Thyroid gland (tissue), 4 donors: Measurements from ENCODE around the gene PFDN1. TPM values are rescaled to one million over a fixed set of nuclear protein-coding genes. Genes with fewer than 3 reads are reported as not detected.
A peak's percentile ranks its signal among the peaks of the same experiment; 100 is the strongest.

Source experiments
- DNase-seq, 2 donors: peaks; one replicate each; pipeline ENCODE4 v3.0.0-alpha.2; 2019
- H3K27ac ChIP-seq, 3 donors: fragments of 200-600 bp; sonication (generic); 1 replicate in 2 of 3; 2 replicates in 1 of 3; pipeline ENCODE4 v1.5.1; 2016 to 2019; ENCODE audit warnings: mild to moderate bottlenecking in 1 of 3, moderate library complexity in 1 of 3
- H3K27me3 ChIP-seq: fragments of 200-600 bp; sonication (generic); one replicate; pipeline ENCODE4 v1.5.1; 2019
- H3K36me3 ChIP-seq, 2 donors: fragments of 200-600 bp; sonication (generic); one replicate each; pipeline ENCODE4 v1.5.1; 2016 to 2019
- H3K4me1 ChIP-seq, 2 donors: fragments of 200-600 bp; sonication (generic); one replicate each; pipeline ENCODE4 v1.5.1; 2017 to 2019
- H3K4me3 ChIP-seq, 3 donors: fragments of 200-600 bp; sonication (generic); replicated peaks in 1 of 3; 1 replicate in 2 of 3; 2 replicates in 1 of 3; pipeline ENCODE4 v1.5.1; 2016; ENCODE audit warnings: mild to moderate bottlenecking in 1 of 3
- H3K9me3 ChIP-seq: fragments of 200-600 bp; sonication (generic); one replicate; pipeline ENCODE4 v1.5.1; 2017
- CTCF ChIP-seq, 6 experiments: fragments of 200-600 bp in 3 of 6; fragments of 450-650 bp in 3 of 6; sonication (generic) in 3 of 6; IDR thresholded peaks; one replicate each; pipeline ENCODE4 v1.5.1; 2016 to 2019; ENCODE audit warnings: antibody characterized with exemption in 6 of 6, mild to moderate bottlenecking in 2 of 6, inconsistent platforms in 1 of 6, moderate library complexity in 1 of 6
- POLR2A ChIP-seq, 2 donors: fragments of 450-650 bp; IDR thresholded peaks; one replicate each; pipeline ENCODE4 v1.6.1; 2017; ENCODE audit warnings: antibody characterized with exemption in 2 of 2, mild to moderate bottlenecking in 2 of 2, moderate library complexity in 1 of 2
- WGBS, 2 donors: methylation state at CpG; one replicate each; pipeline ENCODE4 v1.1.5; 2017; 5-methylcytosine and 5-hydroxymethylcytosine counted together
- intact Hi-C: fragments of 100-400 bp; cut with DNase I; formaldehyde crosslinking; loops from one replicate; pipeline ENCODE4 v1.15.1; 2023
- total RNA-seq, 4 donors: library from RNA; depleted of rRNA; stranded (reverse); fragments of >200 nt; gene quantifications; one replicate each; pipeline ENCODE4 v1.2.3, GENCODE V29; 2016

Gene PFDN1
- total RNA-seq, 4 donors from 2014 or later, result 58.2 to 106 (median 87.8) TPM

- WGBS, 2 donors, result 85 to 88% methylated on average over 5 of the region's 5 CpGs
- Histone ChIP-seq H3K4me1 (peaks cover 24 to 55% of the 10 kb centered on the region in 2 donors), H3K27me3 (no peaks in the 10 kb centered on the region), H3K9me3 (no peaks in the 10 kb centered on the region), H3K27ac (peak overlapping the region in 1 of 3 donors; percentile 48), H3K36me3 (no peaks in the 10 kb centered on the region), H3K4me3 (no peak overlapping the region)
- TF ChIP-seq CTCF (IDR thresholded peaks at IDR 0.05), result no peak
- DNase-seq, result peak; percentile 29 to 34
- intact Hi-C loops, result no loop called here
Measured at GRCh38 chr5:140221697-140222223, 81.1 kb downstream of the PFDN1 start.

- H3K4me3 ChIP-seq, result no peak overlapping the region
- H3K27me3 ChIP-seq, result no peaks in the 10 kb centered on the region
- peak overlapping the region in 1 of 3 donors; percentile 3 for H3K27ac ChIP-seq
- WGBS, 2 donors, result 83 to 100% methylated on average over 1 of the region's 1 CpG
- no peak for TF ChIP-seq POLR2A (IDR thresholded peaks at IDR 0.05)
- TF ChIP-seq CTCF (IDR thresholded peaks at IDR 0.05), result no peak
- intact Hi-C loops, result no loop called here
- H3K9me3 ChIP-seq, result no peaks in the 10 kb centered on the region
- peak in 1 of 2 donors; percentile 12 for DNase-seq
- H3K4me1 ChIP-seq, result peaks cover 24 to 55% of the 10 kb centered on the region in 2 donors
- H3K36me3 ChIP-seq, result no peaks in the 10 kb centered on the region
Measured at GRCh38 chr5:140220698-140221064, 82.2 kb downstream of the PFDN1 start.

- Histone ChIP-seq H3K4me3 (no peak overlapping the region), H3K36me3 (no peaks in the 10 kb centered on the region), H3K4me1 (peaks cover 24 to 55% of the 10 kb centered on the region in 2 donors), H3K27ac (peak overlapping the region in 2 of 3 donors; percentile 3 to 39), H3K27me3 (no peaks in the 10 kb centered on the region), H3K9me3 (no peaks in the 10 kb centered on the region)
- TF ChIP-seq CTCF (IDR thresholded peaks at IDR 0.05) (no peak), POLR2A (IDR thresholded peaks at IDR 0.05) (no peak)
- intact Hi-C loops, result no loop called here
- 63 to 71% methylated on average over 3 of the region's 3 CpGs for WGBS, 2 donors
- no peak for DNase-seq
Measured at GRCh38 chr5:140220032-140220697, 82.7 kb downstream of the PFDN1 start.

- peak overlapping the region in 2 of 3 donors; percentile 3 to 39 for H3K27ac ChIP-seq
- DNase-seq, result peak; percentile 32 to 35
- no peaks in the 10 kb centered on the region for H3K27me3 ChIP-seq
- intact Hi-C loops, result no loop called here
- TF ChIP-seq CTCF (IDR thresholded peaks at IDR 0.05) (no peak), POLR2A (IDR thresholded peaks at IDR 0.05) (no peak)
- no peaks in the 10 kb centered on the region for H3K36me3 ChIP-seq
- H3K4me3 ChIP-seq, result no peak overlapping the region
- peaks cover 24 to 58% of the 10 kb centered on the region in 2 donors for H3K4me1 ChIP-seq
- 77 to 78% methylated on average over 9 of the region's 9 CpGs for WGBS, 2 donors
- H3K9me3 ChIP-seq, result no peaks in the 10 kb centered on the region
Measured at GRCh38 chr5:140219068-140219991, 83.6 kb downstream of the PFDN1 start.
